Neural cell (in vitro differentiated cells): Measurements from ENCODE around the gene PLEKHM1.

Source experiments
- CTCF ChIP-seq: fragments of 450-650 bp; IDR thresholded peaks from 2 replicates; pipeline ENCODE4 v1.5.1; 2014; ENCODE audit warnings: antibody characterized with exemption, mild to moderate bottlenecking, moderate library complexity; ENCODE audit not compliant: poor library complexity, severe bottlenecking
- EZH2 ChIP-seq: fragments of 200-600, 300-800 bp; shearing (Covaris generic), sonication (generic); IDR thresholded peaks from 2 replicates; pipeline ENCODE4 v1.6.1; 2014; ENCODE audit warnings: antibody characterized with exemption, low read length, borderline replicate concordance, mild to moderate bottlenecking; ENCODE audit not compliant: insufficient read depth, poor library complexity, severe bottlenecking
- POLR2AphosphoS5 ChIP-seq: IDR thresholded peaks from 2 replicates; pipeline ENCODE4 v1.6.1; 2012

GRCh38 chr17:45440161-45440778, 50.3 kb downstream of the PLEKHM1 start:
- TF ChIP-seq CTCF (no peak), EZH2 (no peak), POLR2AphosphoS5 (no peak)
